PC-9 (cell line): ENCODE data around the gene CYYR1.

Experiments used
- EZH2 ChIP-seq: fragments of 200-600 bp; sonication (generic); IDR thresholded peaks from 2 replicates; pipeline ENCODE4 v1.8.0; 2017; ENCODE audit warnings: antibody characterized with exemption, low read depth
- TF ChIP-seq, protein P1 (sequence below): fragments of 200-600 bp; sonication (generic); conservative IDR thresholded peaks from 2 replicates; pipeline ENCODE4 v1.6.1; 2017; ENCODE audit warnings: mixed run types, antibody characterized with exemption, mild to moderate bottlenecking, moderate library complexity

DNA sequence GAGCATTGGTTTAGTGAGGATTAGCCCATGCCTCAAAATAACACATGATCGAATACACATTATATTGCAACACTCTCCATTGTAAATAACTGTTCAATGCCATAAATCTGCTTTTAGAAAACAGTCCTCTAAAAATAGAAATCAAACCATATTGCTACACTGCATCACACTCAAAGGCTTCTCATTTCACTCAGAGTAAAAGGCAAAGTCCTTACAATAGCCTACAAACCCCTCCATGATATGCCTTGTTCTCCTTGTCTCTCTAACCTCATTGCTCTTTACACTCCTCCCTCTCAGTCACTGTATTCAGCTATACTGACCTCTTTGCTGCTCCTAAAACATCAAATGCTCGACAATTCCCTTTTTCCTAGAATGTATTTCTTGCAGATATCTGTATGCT is 64.2 kb downstream of the CYYR1 start:
- TF ChIP-seq, protein P1, sequence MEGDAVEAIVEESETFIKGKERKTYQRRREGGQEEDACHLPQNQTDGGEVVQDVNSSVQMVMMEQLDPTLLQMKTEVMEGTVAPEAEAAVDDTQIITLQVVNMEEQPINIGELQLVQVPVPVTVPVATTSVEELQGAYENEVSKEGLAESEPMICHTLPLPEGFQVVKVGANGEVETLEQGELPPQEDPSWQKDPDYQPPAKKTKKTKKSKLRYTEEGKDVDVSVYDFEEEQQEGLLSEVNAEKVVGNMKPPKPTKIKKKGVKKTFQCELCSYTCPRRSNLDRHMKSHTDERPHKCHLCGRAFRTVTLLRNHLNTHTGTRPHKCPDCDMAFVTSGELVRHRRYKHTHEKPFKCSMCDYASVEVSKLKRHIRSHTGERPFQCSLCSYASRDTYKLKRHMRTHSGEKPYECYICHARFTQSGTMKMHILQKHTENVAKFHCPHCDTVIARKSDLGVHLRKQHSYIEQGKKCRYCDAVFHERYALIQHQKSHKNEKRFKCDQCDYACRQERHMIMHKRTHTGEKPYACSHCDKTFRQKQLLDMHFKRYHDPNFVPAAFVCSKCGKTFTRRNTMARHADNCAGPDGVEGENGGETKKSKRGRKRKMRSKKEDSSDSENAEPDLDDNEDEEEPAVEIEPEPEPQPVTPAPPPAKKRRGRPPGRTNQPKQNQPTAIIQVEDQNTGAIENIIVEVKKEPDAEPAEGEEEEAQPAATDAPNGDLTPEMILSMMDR, result no peak
- TF ChIP-seq EZH2, result no peak
